Measurements from ENCODE around the gene SLC28A1.

Gene SLC28A1

DNA sequence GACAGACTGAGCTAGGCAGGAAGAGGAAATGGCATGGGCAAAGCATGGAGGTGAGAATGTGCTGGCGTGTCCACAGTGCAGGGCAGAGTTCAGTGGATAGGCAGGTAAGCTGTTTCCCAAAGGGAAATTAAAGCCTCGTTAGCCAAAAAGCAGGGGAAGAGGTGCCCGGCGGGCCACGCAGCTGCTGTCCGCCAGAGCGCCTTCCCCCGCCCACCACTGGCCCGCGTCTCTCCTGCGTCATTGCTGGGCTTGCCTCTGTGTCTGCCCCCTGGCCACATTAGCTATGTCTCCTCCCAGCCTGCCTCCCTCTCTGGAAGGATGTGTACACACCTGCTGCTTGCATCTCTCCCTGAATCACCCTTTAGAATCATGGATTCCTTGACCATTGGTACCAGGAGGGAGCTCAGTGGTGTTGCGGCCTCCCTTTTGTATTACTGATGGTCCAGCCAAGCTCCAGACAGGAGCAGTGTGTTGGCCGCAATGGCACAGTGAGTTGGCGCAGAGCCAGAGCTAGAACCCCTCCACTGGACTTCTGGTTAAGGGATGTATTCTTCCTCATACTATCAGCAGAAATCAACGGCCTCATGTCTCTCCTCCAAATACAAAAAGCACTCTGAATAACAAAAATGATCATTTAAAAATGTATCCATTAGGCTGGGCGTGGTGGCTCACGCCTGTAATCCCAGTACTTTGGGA is 26.6 kb downstream of the SLC28A1 start:
- DNase-seq (ENCODE audit: low read depth) = no peak

DNA sequence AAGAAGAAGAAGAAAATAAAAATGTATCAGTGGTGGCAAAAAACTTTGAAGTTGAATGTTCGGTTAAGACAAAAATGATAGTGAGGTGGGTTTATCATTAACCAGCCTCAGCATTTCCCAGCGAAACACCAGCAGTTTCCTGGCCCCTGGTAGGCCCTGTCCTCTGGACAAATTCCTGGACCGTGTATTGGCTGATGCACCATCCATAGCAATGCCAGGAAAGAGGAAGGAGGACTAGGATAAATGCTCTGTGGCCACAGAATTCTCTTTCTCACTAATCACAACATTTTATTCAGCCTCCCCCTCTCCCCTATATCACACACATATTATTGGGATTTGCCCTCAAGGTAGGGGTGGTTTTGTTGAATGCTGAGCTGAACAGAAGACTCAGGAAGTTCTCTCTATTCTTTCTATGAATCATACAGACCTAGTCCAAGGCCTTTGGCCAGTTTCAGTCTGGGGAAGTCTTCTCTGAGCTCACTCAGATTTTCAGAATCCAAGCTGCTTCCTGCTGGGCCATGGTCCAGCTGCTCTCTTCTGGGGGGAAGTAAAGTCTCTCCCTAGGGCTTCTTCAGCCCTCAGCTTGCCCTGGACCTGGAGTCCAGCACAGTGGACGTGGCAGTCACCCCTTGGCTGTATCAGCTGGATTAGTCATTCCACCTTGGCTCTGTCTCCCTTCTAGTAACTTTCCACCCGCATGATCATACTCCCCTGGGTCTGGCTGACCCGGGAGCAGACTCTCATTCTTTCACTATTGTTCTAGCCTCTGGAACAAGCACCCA is 27.6 kb downstream of the SLC28A1 start:
- peak; percentile 96 for DNase-seq (ENCODE audit: low read depth)

DNA sequence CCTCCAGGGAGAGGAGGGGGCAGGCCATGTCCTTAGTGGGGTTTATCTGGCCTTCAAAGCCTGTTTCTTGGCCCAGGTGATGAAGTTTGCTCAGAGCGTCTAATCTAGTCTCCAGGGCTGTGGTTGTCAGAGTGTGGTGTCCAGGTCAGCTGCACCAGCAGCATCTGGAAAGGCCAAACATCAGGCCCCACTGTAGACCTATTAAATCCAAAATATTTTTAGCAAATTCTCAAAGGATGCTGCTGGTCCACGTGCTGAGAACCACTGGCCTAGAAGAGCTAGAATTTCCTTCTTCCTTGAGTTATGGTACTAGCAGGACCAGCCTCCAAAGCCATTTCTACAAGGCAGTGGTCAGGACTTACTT is 28.9 kb downstream of the SLC28A1 start:
- no peak for DNase-seq (ENCODE audit: low read depth)

DNA sequence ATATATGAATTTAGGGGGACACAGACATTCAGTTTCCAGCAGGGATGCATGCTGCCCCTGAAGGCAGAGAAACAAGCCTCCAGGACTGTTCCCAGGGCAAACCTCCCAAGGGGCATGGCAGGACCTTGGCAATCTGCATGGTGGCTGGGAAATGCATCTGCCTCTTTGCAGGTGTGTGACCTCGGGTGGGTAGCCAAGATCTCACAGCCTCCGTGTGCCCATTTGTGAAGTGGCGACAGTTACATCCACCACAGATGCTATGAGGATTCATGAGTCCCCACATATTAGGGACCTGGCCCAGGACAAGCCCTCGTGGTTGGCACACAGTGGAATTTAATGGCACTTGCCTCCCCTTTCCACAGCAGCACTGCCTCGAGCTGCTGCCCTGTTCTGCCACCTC is 29.9 kb downstream of the SLC28A1 start:
- no peak for DNase-seq (ENCODE audit: low read depth)

DNA sequence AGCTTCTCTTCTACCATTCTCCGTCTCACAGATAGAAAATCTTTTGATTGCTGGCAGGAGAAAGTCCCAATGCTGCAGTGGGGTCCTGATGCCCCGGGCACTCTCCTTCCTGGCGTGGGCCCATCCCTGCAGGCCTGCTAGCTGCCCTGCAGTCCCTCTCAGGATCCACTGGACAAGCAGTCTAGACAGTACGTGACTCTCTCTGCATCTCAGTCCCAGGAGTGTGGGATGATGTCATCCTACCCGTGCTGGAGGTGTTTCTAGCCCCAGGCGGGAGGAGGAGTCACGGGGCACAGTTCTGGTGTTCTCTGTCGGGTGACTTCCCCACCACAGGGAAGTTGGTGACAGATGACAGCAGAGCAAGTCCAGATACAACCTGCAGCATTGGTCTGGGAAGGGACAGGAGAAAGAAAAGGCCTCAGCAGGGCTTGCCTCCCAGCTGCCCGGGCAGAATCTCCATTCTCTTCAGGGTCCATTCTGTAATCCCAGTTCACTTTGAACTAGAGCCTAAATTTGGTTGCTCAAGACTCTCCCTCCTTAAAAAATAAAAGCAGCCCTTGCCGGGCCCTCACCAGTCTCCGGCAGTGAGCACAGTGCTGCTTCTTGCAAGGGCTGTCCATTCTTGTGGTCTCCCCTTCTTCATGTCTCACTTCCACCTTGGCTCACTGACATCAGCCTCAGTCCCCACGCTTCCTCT is 30.6 kb downstream of the SLC28A1 start:
- peak; percentile 20 for DNase-seq (ENCODE audit: low read depth)

DNA sequence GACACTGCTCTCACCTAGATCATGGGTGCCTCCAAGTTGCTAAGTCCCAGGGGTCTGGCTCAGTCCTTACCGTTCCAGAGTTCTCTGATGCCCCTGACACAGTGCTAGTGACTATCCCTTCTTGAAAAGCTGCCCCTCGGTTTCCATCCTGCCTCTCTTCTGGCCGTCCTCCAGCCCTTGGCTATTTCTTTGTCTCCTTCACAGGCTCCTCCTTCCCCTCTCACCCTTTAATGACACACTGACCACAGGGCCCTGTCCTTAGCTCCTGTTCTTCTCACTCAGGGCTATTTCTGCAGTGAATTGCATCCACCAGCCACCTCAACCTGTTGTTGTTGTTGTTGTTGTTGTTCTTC is 31.1 kb downstream of the SLC28A1 start:
- DNase-seq (ENCODE audit: low read depth) = no peak

DNA sequence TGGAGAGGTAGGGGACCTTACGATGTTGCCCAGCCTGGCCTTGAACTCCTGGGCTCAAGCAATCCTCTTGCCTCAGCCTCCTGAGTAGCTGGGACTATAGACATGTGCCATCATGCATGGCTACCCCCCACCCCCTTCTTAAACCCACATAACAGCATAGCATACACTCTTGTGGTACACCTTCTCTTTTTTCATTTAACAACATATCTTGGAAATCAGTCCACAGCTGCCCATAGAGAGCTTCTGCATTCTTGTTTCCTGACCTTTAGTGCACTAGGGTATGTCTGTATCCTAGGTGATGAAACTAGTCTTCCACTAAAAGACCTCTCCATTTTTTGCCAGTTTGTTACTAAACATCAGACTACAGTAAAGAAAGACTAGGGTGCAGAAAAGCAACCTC is 33.0 kb downstream of the SLC28A1 start:
- DNase-seq (ENCODE audit: low read depth) = no peak

DNA sequence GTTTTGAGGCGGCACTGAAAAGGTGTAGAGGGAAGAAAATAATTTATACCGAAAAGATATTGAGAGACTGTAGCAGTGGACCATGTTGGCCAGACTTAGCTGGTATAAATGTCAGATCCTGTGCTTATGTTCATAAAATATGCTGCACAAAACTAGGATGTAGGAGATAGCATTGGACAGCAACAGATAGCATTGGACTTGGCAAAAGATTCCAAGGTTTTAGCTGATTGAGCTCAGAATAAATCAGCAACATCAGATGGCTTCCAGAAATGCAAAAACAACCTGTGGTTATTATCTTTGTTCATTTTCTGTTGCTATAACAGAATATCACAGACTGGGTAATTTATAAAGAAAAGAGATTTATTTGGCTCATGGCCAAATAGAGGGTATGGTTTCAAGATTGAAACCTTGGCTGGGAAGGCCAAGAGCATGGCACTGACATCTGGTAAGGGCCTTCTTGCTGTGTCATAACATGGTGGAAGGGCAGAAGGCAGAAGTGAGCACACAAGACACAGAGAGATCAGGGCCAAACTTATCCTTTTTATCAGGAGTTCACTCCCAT is 34.7 kb downstream of the SLC28A1 start:
- DNase-seq (ENCODE audit: low read depth) = no peak

DNA sequence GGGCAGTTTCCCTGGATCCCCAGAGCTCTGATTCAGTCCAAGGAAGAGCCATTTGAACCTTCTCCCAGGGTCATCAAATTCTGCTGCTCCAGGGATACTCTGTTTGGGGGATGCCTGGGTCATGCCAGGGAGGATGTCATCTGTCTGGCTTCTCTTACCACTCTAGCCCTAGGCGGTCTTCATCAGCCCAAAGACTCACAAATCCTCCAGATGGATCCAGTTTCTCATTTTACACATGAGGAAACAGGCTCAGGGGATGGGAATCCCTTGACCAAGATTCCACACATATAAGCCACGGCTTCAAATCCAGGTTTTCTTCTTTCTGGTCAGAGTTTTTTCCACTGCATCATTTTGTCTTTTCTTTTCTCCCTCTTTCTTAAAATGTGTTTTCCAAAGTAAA is 36.7 kb downstream of the SLC28A1 start:
- no peak for DNase-seq (ENCODE audit: low read depth)

DNA sequence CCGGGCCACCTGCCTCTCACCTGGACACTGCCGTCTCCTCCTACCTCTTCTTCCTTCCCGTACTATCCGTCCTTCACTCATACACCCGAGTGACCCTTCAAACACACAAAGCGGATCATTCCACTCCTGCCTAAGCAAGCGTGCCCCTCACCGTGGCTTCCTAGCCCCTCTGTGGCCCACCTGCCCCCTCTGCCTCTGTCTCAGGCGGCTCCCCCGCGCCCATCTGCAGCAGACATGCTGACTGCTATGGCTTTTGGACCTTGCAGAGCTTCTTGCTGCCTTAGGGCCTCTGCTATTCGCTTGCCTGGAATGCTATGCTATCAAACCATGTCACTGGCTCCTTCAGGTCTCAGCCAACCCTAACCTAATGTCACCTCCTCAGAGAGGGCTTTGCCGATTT is 38.1 kb downstream of the SLC28A1 start:
- DNase-seq (ENCODE audit: low read depth) = no peak

DNA sequence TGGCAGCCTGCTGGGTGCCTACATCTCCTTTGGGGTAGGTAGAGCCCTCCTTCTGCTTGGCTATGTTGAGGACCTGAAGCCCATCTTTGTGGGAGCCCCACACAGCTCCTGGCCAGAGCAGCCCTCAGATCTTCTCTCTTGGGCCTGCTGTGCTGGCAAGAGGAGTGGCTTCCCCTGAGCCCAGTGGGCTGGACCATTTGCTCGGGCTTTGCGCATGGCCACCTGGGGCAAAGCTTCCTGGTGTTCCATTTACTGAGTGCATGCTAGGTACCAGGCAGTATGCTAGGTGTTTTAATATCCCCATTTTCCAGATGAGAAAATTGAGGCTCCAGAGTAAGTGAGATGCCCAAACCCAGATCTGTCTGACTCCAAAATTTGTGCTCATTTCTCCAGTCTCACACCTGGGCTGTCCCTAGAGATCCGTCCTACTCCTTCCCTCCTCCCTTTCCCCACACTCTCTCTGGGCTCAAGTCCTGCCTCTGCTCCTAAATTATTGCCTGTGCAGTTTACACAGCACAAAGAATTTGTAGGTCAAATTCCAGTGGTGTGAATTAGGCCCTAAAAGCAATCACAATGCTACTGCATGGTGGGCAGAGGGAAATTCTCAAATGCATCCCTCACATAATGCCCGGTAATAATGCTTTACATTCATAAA is 39.7 kb downstream of the SLC28A1 start:
- DNase-seq (ENCODE audit: low read depth) = no peak

DNA sequence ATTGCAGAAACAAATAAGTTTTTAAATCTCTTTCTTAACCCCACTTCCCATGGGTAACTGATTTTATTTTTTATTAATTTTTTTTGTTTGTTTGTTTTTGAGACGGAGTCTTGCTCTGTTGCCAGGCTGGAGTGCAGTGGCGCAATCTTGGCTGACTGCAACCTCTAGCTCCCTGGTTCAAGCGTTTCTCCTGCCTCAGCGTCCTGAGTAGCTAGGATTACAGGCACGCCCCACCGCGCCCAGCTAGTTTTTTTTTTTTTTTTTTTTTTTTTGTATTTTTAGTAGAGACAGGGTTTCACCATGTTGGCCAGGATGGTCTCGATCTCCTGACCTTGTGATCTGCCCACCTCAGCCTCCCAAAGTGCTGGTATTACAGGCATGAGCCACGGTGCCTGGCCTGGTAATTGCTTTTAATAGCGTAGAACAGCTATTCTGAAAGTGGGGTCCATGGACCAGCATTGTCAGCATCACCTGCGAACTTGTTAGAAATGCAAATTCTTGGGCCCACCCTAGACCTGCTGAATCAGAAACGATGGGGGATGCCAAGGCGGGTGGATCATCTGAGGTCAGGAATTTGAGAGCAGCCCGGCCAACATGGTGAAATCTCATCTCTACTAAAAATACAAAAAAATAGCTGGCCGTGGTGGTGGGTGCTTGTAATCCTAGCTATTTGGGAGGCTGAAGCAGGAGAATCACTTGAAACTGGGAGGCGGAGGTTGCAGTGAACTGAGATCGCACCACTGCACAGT is 40.5 kb downstream of the SLC28A1 start:
- peak; percentile 18 for DNase-seq (ENCODE audit: low read depth)

DNA sequence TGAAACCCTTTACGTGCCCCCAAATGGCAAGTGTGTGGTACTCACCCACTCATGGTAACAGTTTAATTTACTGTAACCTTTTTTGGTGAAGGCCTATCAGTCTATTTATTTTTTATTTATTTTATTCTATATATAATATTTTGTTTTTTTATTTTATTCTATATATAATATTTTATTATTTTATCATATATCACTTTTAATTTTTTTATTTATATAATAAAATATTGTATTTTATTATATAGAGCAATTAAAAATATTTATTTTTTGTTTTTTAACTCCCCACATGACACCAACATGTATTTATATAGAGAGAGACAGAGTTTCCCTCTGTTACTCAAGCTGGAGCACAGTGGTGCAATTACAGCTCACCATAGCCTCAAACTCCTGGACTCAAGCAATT is 41.4 kb downstream of the SLC28A1 start:
- DNase-seq (ENCODE audit: low read depth) = no peak

DNA sequence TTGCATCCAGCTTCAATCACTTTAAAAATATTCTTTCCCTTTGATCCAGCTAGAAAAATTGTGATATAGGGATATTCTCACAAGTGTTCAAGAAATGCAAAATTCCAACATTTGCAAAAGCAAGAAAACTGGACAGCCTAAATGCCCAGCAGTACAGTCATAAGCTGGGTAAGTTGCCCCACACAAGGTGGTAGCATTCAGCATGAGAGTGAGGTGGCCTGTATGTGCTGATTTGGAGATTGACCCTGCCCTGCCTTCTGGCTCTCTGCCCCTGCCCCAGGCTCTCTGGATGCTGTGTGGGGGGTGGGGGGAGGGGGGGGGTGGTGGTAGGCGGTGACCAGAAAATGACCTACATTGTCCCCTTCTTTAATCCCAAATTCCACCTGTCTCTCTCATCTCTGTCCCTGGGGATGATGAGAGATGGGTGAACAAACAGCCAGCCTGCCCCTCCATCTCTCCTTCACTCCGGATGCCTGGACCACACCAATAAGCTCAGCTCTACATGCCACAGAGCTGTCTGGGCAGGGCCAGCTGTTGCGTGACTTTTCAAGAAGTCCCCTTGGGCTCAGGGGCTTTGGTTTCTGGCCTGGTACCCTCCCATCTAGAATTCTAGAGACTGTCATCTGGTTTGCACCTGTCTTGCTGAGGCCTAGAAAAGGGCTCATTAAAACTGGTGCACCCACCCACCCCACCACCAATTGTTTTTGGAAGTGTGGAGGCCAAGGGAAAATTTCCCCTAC is 42.2 kb downstream of the SLC28A1 start:
- DNase-seq (ENCODE audit: low read depth) = no peak

DNA sequence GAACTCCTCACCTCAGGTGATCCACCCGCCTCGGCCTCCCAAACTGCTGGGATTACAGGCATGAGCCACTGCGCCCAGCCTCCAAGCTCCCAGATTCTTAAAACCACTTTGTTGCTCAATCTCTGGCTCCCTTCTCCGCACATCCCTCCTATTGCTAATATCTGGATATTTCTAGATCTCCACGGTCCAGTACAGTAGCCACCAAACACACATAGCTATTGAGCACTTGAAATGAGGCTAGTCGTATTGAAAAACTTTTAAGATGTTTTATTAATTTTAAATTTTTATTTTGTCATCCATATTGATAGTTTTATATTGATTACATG is 44.3 kb downstream of the SLC28A1 start:
- no peak for DNase-seq (ENCODE audit: low read depth)

DNA sequence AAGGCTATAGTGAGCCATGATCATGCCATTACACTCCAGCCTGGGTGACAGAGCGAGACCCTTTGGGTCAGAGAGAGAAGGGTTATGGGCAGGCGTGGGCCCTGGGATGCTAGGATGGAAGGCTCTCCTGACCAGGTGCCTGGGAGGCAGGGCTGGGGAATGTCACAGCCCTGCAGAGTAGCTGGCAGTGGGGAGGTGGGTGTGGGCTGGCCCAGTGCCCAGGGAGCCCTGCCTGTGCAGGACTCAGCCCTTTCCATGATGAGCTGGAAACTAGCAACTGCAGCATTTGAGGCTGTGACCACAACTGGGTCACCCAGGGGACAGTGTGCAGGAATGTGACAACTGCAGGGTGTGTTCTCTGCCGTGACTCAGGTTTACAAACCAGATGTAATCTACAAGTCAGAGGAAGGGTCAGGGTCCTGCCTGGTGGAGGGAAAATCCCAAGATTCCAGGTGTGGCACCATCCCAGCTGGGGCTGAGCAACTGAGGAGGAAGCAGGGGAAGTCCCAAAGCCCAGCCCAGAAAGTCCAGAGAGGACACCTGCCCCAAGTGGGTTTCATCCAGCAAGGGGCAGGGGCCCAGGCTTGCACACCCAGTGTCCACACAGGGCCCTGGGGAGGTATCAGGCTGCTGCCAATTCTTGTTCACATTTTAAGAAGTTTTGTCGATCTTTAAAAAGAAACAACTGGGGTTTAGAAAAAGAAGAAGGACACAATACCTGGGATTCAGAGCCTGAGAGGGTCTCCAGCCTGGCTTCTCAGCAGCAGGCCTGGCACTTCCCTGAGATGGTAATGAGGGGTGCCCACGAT is 45.5 kb downstream of the SLC28A1 start:
- no peak for DNase-seq (ENCODE audit: low read depth)

DNA sequence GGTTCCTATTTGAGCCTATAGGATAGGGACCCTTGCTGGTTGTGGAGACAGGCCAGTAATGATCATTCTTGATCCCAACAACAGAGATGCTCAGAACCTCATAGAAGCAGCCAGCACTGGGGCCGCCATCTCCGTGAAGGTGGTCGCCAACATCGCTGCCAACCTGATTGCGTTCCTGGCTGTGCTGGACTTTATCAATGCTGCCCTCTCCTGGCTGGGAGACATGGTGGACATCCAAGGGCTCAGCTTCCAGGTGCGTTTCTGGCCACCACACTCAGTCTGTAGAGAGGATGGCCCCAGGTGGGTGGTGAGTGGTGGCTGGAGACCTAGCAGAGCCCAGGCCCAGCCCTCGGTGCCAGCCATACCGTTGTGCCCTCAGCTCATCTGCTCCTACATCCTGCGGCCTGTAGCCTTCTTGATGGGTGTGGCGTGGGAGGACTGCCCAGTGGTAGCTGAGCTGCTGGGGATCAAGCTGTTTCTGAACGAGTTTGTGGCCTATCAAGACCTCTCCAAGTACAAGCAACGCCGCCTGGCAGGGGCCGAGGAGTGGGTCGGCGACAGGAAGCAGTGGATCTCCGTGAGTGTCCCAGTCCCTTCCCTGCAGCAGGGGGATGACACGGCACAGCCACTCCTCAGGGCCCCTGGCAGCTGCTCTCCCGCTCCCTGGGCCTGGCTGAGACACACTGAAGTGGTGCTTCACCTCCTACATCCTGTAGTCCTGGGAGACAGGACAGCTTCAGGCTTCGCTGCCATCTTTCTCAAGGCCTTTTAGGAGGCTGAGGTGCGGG is 50.7 kb downstream of the SLC28A1 start:
- DNase-seq (ENCODE audit: low read depth) = no peak

DNA sequence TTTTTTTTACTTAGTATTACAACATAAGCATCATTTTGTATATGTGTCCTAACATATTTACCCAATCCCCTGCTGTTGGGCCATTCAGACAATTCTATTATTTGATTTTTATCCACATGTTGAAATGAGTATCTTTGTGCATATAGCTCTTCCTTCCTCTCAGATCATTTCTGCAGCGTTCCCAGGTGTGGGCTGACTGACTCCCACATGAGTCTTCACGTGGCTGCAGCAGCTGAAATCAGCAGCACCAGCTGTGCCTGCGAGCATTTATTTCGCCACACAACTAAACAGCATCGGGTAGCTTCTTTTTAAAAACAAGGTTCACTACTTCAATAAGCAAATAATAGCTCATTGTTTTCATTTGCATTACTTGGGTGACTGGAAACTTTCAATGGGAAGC is 52.7 kb downstream of the SLC28A1 start:
- no peak for DNase-seq (ENCODE audit: low read depth)

DNA sequence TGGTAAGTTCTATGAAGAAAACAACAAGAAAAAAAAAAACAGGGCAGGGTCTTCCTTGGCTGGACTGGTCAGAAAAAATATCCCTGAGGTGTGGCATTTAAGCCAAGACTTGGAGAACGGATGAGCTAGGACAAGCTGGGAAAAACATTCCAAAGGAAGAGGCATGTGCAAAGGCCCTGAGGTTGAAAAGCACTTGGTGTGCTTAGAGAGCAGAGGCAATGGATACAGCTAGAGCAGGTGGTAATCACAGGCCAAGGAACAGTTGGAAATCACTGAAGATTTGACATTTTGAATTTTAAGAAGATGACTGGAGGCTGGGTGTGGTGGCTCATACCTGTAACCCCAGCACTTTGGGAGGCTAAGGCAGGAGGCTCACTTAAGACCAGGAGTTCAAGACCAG is 54.3 kb downstream of the SLC28A1 start:
- DNase-seq (ENCODE audit: low read depth) = no peak

DNA sequence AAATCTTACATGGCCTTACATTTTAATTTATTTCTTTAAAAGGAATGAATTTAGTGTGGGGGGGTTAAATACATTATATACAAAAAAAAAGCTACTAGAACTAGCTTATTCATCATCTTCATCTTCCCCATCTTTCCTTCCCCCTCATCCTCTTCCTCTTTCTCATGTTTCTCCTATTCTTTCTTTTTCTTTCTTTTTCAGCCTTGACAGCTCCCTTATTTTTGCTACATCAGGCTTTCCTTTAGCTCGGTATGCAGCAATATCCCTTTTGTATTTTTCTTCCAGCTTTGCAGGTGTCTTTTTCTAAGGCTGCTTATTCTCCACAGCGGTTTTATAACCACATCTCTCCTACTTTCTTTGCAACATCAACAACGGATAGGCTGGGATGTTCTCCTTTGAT is 55.9 kb downstream of the SLC28A1 start:
- no peak for DNase-seq (ENCODE audit: low read depth)
